ENCODE measurements around the gene NEK10.

GRCh38 chr3:27221264-27221932 lies 147.8 kb downstream of the NEK10 start:
- TF ChIP-seq CTCF (conservative IDR thresholded peaks at IDR 0.05; ENCODE audit: low read depth, low read length) (no peak), EZH2 (IDR thresholded peaks at IDR 0.05; ENCODE audit: low read length, unreplicated experiment) (no peak)

Data from PC-3 (cell line).